Hematopoietic multipotent progenitor cell treated with erythropoietin and hydrocortisone succinate and interleukin-3 and kit ligand, for 4 days (in vitro differentiated cells): ENCODE data around the gene SCGN.

Experiments used
- DNase-seq: peaks from one replicate; pipeline ENCODE4 v3.0.0-alpha.2; 2015

Gene SCGN

GRCh38 chr6:25732468-25733198 is 80.6 kb downstream of the SCGN start:
- DNase-seq, result no peak

GRCh38 chr6:25735261-25735660 is 83.2 kb downstream of the SCGN start:
- DNase-seq, result no peak

GRCh38 chr6:25743868-25744267 is 91.9 kb downstream of the SCGN start:
- no peak for DNase-seq

- DNase-seq, result no peak
Measured at GRCh38 chr6:25745836-25746235, 93.8 kb downstream of the SCGN start.

GRCh38 chr6:25746968-25747367 is 95.0 kb downstream of the SCGN start:
- DNase-seq, result no peak

GRCh38 chr6:25747477-25747876 is 95.5 kb downstream of the SCGN start:
- peak; percentile 12 for DNase-seq

GRCh38 chr6:25748049-25748448 is 96.0 kb downstream of the SCGN start:
- DNase-seq, result no peak

- DNase-seq, result peak; percentile 19
Measured at GRCh38 chr6:25748601-25749517, 96.8 kb downstream of the SCGN start.

GRCh38 chr6:25749837-25750236 is 97.8 kb downstream of the SCGN start:
- peak; percentile 89 for DNase-seq

GRCh38 chr6:25750906-25751305 is 98.9 kb downstream of the SCGN start:
- no peak for DNase-seq
